GM08714 (cell line): Measurements from ENCODE around the gene PLK3.
"Not testable (repeated sequence)": the region's sequence is repeated elsewhere in the genome, so short reads cannot be mapped to it uniquely, and the experiment has no call there.

ENCODE experiments used
- H3K4me3 ChIP-seq: fragments of 200-500 bp; sonication (Bioruptor generic); 2 replicates; pipeline ENCODE4 v1.5.1; 2014; ENCODE audit warnings: mild to moderate bottlenecking, low read length, inconsistent platforms
- ZNF274 ChIP-seq: IDR thresholded peaks from 2 replicates; pipeline ENCODE4 v1.6.1; 2012; ENCODE audit warnings: mild to moderate bottlenecking, low read depth, low read length

Gene PLK3

GRCh38 chr1:44799770-44800584 lies at the start of gene PLK3:
Gene PLK3, plus strand, starts transcription at chr1:44800377. Its CDS starts 87 bp downstream, at chr1:44800464.
- TF ChIP-seq ZNF274: no peak
- H3K4me3 ChIP-seq: peak within 1 kb of the TSS; percentile 87

GRCh38 chr1:44757420-44757819 lies 42.8 kb upstream of the PLK3 start:
- H3K4me3 ChIP-seq: no peak overlapping the region; the same call in 1 of the 2 replicates
- TF ChIP-seq ZNF274: no peak

- no peak overlapping the region for H3K4me3 ChIP-seq
- TF ChIP-seq ZNF274: no peak
Measured at GRCh38 chr1:44759077-44759476, 41.1 kb upstream of the PLK3 start.

- TF ChIP-seq ZNF274: no peak
- no peak overlapping the region for H3K4me3 ChIP-seq
Measured at GRCh38 chr1:44760876-44761275, 39.3 kb upstream of the PLK3 start.

- H3K4me3 ChIP-seq: not testable (repeated sequence)
Measured at GRCh38 chr1:44766421-44766820, 33.8 kb upstream of the PLK3 start.

GRCh38 chr1:44775078-44775929 lies 24.9 kb upstream of the PLK3 start, which contains the start of gene RPS8:
Gene RPS8, plus strand, starts transcription at chr1:44775540. Its CDS starts 57 bp downstream, at chr1:44775597.
- peak within 1 kb of the TSS; percentile 90 for H3K4me3 ChIP-seq
- TF ChIP-seq ZNF274: no peak

- TF ChIP-seq ZNF274: no peak
- peak overlapping the region; percentile 90 for H3K4me3 ChIP-seq
Measured at GRCh38 chr1:44775930-44776729, 24.0 kb upstream of the PLK3 start.

- peak overlapping the region; percentile 90 for H3K4me3 ChIP-seq
- no peak for TF ChIP-seq ZNF274
Measured at GRCh38 chr1:44776730-44777068, 23.5 kb upstream of the PLK3 start.

GRCh38 chr1:44777547-44777946 lies 22.6 kb upstream of the PLK3 start:
- H3K4me3 ChIP-seq: peak overlapping the region; percentile 90
- no peak for TF ChIP-seq ZNF274

GRCh38 chr1:44777969-44778635 lies 22.1 kb upstream of the PLK3 start:
- H3K4me3 ChIP-seq: peak overlapping the region; percentile 27; the same call in 1 of the 2 replicates
- no peak for TF ChIP-seq ZNF274

GRCh38 chr1:44778705-44779576 lies 21.2 kb upstream of the PLK3 start:
- no peak for TF ChIP-seq ZNF274
- no peak overlapping the region for H3K4me3 ChIP-seq

- TF ChIP-seq ZNF274: no peak
- no peak overlapping the region for H3K4me3 ChIP-seq
Measured at GRCh38 chr1:44780583-44781121, 19.5 kb upstream of the PLK3 start.
